HG03460 (cell line): Measurements from ENCODE around the gene GPR137B.
"Not testable (repeated sequence)": the region's sequence is repeated elsewhere in the genome, so short reads cannot be mapped to it uniquely, and the experiment has no call there.

Experiments used
- ATAC-seq: cut with Tn5 transposase; IDR thresholded peaks from one replicate; pipeline ENCODE4 v1.9.1; 2021; ENCODE audit not compliant: unreplicated experiment

Gene GPR137B, protein sequence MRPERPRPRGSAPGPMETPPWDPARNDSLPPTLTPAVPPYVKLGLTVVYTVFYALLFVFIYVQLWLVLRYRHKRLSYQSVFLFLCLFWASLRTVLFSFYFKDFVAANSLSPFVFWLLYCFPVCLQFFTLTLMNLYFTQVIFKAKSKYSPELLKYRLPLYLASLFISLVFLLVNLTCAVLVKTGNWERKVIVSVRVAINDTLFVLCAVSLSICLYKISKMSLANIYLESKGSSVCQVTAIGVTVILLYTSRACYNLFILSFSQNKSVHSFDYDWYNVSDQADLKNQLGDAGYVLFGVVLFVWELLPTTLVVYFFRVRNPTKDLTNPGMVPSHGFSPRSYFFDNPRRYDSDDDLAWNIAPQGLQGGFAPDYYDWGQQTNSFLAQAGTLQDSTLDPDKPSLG

DNA sequence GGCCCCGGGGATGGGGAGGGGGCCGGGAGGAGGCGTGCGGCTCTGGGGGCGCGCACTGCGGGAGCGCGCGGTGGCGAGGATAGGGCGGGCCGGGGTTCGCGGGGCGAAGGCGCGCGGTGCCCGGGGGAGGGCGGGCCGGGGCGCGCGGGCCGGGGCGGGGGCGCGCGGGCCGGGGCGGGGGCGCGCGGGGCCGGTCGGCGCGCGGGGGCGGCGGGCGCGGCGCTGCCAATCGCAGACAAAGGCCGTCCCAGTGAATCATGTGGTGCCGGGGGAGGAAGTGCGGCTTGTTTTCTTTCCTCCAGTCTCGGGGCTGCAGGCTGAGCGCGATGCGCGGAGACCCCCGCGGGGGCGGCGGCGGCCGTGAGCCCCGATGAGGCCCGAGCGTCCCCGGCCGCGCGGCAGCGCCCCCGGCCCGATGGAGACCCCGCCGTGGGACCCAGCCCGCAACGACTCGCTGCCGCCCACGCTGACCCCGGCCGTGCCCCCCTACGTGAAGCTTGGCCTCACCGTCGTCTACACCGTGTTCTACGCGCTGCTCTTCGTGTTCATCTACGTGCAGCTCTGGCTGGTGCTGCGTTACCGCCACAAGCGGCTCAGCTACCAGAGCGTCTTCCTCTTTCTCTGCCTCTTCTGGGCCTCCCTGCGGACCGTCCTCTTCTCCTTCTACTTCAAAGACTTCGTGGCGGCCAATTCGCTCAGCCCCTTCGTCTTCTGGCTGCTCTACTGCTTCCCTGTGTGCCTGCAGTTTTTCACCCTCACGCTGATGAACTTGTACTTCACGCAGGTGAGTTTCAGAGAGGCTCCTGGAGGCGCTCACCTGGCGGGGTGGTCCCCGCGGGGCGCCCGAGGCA, at the start of gene GPR137B:
Gene GPR137B (plus strand): TSS at position 287 of the 851 bp plus-strand sequence. CDS start 84 bp downstream, at position 371.
- ATAC-seq = peak; percentile 69

DNA sequence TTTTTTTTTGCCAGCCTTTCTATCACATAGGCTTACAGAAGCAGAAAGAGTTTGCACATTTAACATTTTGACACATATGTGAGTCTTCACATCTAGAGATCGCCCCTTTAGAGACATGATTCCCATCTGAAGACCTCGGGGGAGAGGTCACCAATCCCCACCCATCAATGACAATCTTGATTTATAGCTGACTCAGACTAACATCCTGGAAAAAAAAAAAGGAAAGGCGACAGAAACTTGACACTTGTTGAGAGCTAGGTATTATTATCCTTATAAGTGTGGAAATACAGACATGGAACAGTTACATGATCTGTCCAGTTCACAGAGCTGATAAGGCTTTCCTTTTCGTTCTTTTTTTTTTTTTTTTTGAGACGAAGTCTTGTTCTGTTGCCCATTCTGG, 49.4 kb upstream of the GPR137B start:
- no peak for ATAC-seq

GRCh38 chr1:236095705-236096520, 46.4 kb upstream of the GPR137B start:
- ATAC-seq = no peak

- ATAC-seq = not testable (repeated sequence)
These were observed 45.5 kb upstream of the GPR137B start for GRCh38 chr1:236096660-236097482.

- no peak for ATAC-seq
These were observed 44.1 kb upstream of the GPR137B start for GRCh38 chr1:236098267-236098666.

DNA sequence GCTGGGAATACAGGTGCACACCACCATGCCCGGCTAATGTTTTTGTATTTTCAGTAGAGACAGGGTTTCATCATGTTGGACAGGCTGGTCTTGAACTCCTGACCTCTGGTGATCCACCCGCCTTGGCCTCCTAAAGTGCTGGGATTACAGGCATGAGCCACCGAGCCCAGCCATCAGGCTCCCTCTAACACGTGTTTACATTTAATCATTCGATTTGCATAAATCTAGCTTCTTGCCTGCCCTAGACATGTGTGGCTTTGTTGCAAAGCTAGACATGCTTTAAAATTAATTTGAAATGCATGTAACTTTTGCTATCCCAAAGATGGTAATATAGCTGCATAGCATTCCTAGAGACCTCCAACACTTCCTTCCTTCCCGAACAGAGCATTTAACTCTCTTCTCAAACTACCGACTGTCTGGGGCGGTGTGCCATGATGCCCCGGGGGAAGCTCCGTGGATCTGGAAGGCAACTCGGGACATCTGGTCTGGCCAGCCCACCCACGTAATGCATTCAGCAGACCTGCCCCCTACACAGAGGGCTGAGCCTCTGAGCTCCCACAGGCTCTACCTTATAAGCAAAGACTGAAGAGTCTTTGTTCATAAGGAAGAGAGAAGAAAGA, 42.9 kb upstream of the GPR137B start:
- ATAC-seq = no peak

- ATAC-seq = no peak
These were observed 41.5 kb upstream of the GPR137B start for GRCh38 chr1:236100799-236101198.

DNA sequence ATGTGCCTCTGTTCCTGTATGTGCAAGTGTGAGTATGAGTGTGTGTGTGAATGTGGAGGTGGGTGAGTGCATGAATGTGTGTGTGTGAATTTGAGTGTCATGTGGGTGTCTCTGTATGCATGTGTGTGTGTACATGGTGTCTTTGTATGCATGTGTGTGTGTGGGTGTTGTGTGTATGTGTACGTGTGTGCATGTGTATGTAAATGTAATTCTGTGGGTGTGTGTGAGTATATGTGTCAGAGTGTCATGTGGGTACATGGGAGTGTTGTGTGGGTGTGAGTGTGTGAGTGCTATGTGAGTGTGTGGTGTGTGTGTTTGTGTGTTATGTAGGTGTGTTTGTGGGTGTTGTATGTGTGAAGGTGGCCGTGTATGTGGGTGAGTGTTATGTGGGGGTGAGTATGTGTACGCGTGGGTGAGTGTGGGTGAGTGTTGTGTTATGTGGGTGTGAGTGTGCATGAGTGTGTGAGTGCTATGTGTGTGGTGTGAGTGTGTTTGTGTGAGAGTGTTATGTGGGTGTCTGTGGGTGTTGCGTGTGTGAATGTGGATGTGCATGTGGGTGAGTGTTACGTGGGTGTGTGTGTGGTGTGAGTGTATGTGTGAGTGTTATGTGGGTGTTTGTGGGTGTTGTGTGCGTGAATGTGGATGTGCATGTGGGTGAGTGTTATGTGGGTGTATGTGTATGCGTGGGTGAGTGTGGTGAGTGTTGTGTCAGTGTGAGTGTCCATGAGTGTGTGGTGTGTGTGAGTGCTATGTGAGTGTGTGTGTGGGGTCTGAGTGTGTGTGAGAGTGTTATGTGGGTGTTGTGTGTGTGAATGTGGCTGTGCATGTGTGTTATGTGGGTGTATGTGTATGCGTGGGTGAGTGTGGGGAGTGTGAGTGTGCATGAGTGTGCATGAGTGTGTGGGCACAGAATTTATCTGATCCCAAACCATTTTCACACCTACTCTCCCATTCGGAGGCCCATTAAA, 40.8 kb upstream of the GPR137B start:
- ATAC-seq = no peak

DNA sequence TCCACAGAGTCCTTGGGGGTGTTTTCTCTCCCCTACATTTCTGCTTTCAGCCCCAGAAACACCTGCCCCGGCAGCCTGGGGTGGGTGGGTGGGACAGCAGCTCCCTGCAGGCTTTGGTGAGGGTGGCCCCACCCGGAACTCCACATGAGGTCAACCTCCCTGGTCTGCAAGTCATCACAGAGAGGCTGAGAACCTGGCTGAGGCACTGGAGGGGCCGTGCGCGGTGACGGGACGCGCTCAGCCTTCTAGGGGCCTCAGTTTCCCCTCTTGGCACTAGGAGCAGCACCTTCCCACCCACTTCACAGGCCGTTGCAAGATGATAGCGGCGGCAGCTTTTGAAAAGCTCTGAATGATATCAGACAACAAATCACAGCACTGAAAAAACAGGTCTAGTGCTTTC, 39.7 kb upstream of the GPR137B start:
- no peak for ATAC-seq

DNA sequence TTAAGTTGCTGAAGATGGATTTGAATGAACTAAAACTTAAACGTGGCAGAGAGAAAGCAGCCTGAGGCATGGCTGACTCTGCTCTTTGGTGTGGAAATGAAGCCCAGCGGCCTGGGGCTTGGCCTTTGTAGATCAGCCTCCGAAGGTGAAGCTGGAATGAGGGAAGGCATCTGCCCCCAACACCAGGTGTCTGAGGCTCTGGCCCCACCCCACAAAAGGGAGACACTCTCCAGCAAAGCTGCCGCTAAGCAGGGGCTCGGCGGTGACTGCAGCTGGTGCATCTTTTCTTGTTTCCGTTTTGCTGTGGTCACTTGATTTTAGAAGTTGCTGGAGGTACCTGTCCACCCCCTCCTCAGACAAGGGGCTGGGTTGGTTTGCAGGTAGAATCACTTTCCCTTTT, 39.3 kb upstream of the GPR137B start:
- no peak for ATAC-seq

DNA sequence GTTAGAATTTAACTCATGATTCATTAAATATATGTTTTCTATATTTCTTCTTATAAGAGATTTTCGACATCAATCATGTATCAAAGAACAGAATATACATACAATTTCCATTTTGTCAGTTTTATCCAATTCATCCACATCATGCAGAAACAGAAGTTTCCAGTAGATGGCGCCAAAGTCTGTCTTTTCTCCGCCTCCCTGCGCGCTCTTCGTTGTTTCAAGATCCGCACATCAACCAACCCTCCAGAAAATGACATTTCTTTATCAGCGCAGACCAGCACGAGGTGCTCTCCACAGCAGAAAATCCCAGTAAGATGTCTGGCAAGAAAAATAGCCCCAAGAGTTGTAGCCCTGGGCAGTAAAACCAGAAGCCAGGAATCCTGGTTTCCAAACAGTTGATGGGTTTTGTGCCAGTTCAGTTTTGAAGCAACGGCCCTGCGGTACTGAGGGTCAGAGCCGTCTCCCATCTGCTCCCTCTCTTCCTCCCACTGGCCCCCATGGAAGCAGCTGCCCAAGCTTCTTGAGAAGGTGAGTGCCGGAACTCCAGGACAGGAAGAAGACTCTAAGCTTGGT, 38.6 kb upstream of the GPR137B start:
- ATAC-seq = no peak

DNA sequence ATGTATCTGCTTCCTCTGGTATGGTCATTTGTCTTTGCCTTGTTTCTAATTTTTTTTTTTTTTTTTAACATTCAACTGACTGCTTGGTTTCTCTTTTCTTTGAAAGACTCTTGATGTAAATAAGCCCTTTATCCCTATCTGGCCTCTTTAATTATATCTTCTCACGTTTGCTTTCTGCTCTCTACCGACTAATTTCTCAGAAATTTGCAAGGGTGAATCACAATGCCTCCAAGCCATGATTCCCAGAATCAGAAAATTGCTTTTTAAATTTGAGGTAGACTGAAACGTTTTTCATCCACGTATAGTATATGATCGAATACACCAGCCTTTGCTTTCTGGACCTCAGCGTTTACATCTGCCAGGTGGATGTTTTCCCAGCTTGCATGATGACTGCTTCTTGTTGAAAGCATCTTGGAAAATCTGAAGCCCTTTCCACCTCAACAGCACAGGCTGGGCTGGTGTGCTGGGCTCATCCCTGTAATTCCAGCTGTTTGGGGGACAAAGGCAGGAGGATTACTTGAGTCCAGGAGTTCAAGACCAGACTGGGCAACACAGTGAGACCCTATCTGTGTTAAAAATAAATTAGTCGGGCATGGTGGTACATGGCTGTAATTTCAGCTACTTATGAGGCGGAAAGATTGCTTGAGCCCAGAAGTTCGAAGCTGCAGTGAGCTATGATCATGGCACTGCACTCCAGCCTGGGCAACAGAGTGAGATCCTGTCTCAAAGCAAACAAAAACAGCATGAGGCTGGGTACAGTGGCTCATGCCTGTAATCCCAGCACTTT, 35.0 kb upstream of the GPR137B start:
- ATAC-seq = no peak

GRCh38 chr1:236108027-236108648, 34.2 kb upstream of the GPR137B start:
- no peak for ATAC-seq

GRCh38 chr1:236110137-236110536, 32.2 kb upstream of the GPR137B start:
- ATAC-seq = no peak

- no peak for ATAC-seq
These were observed 30.6 kb upstream of the GPR137B start for GRCh38 chr1:236111527-236112331.

DNA sequence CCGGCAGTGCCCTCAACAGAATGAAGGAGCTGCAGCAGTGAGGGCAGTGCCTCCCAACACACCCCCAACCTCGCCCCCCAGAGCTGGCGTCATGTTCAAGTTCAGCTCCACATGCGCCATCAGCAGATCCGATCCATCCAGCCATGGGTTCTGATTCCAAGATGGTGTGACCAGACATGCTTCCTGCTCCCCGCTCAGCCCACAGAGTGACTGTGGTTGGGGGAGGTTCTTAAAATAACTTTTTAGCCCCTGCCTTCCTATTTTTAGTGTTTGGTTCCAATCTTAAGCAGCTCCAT, 30.1 kb upstream of the GPR137B start:
- no peak for ATAC-seq
